Activated T-cell treated with anti-CD3 and anti-CD28 coated beads, Interleukin-2, amount 50 U/mL, for 1 hour (primary cell): ENCODE data around the gene IER5.
A peak's percentile ranks its signal among the peaks of the same experiment; 100 is the strongest.

ENCODE experiments used
- DNase-seq: peaks from one replicate; pipeline ENCODE4 v3.0.0-alpha.2; 2020

The IER5 gene

GRCh38 chr1:181099152-181100014, 10.9 kb downstream of the IER5 start:
- no peak for DNase-seq

- DNase-seq: no peak
Measured at GRCh38 chr1:181100015-181100905, 11.8 kb downstream of the IER5 start.

GRCh38 chr1:181100934-181101333, 12.4 kb downstream of the IER5 start:
- DNase-seq: no peak

GRCh38 chr1:181101581-181102226, 13.2 kb downstream of the IER5 start:
- no peak for DNase-seq

- DNase-seq: no peak
Measured at GRCh38 chr1:181102841-181103240, 14.3 kb downstream of the IER5 start.

GRCh38 chr1:181103399-181103798, 14.9 kb downstream of the IER5 start:
- DNase-seq: no peak

- no peak for DNase-seq
Measured at GRCh38 chr1:181104042-181104789, 15.7 kb downstream of the IER5 start.

- DNase-seq: peak; percentile 62
Measured at GRCh38 chr1:181104790-181105133, 16.3 kb downstream of the IER5 start.

GRCh38 chr1:181105134-181106021, 16.9 kb downstream of the IER5 start:
- DNase-seq: peak; percentile 93

- DNase-seq: no peak
Measured at GRCh38 chr1:181106022-181106312, 17.5 kb downstream of the IER5 start.

- DNase-seq: no peak
Measured at GRCh38 chr1:181106479-181106878, 18.0 kb downstream of the IER5 start.

- no peak for DNase-seq
Measured at GRCh38 chr1:181107711-181108110, 19.2 kb downstream of the IER5 start.

GRCh38 chr1:181108304-181108867, 19.9 kb downstream of the IER5 start:
- no peak for DNase-seq

- no peak for DNase-seq
Measured at GRCh38 chr1:181110013-181110412, 21.5 kb downstream of the IER5 start.

- DNase-seq: no peak
Measured at GRCh38 chr1:181111559-181111958, 23.1 kb downstream of the IER5 start.

GRCh38 chr1:181112071-181112929, 23.8 kb downstream of the IER5 start:
- DNase-seq: no peak

- DNase-seq: no peak
Measured at GRCh38 chr1:181113059-181113641, 24.6 kb downstream of the IER5 start.

- DNase-seq: no peak
Measured at GRCh38 chr1:181114574-181115367, 26.3 kb downstream of the IER5 start.

- no peak for DNase-seq
Measured at GRCh38 chr1:181115368-181115684, 26.8 kb downstream of the IER5 start.
